HG03378 (cell line): ENCODE data around the gene ZCCHC2.

Source experiments
- ATAC-seq: cut with Tn5 transposase; IDR thresholded peaks from one replicate; pipeline ENCODE4 v1.9.1; 2021; ENCODE audit warnings: mild to moderate bottlenecking, moderate library complexity; ENCODE audit not compliant: unreplicated experiment

The ZCCHC2 gene

DNA sequence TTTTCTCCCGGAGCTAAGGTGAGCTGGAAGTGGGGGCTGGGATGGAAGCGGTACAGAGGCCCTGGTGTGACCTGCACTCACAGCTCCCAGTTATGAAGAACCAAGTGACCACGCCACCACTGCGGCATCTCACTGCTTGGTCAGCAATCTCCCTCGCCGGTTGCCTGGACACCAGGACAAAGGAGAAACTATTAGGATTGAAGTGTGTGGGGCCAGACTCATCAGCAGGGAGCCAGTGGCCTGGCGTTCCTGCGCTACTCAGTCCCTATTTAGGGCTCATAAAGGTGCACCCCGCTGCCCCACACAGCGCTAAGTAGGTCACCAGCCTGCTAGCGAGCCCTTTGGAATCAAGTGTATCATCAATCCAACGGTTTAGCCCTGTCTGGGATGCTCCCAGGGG, 82.9 kb downstream of the ZCCHC2 start:
- no peak for ATAC-seq

DNA sequence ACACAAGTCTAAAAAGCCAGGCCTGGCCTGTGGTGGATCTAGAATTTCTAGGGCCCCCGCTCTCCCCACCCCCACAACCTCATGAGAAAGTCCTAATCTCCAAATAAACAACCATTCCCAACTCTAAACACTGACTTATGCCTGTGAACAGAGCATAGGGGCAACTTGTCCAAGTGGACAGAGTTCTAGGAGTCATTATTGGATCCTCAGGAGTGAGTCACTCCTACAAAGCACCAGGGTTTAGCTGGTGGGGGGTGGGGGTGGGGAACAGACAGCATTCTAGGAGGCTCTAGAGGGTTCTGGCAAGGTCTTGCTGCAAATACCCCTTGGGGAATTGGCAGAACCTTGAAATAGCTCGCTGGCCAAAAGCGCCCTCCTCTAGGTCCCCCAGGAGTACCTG, 83.3 kb downstream of the ZCCHC2 start:
- ATAC-seq = no peak

DNA sequence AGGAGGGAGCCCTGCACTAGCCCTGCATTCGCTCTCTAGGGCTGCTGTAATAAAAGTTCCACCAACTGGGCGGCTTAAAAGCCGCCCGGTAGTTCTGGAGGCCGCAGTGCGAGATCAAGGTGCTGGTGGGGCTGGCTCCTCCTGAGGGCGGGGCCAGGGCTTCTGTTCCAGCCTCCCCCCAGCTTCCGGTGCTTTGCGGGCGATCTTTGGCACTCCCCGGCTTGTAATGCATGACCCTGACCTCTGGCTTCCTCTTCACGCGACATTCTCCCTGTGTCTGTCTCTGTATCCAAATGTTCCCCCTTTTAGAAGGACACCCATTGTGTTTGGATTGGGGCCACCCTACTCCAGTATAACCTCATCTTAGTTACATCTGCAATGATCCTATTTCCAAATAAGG, 84.5 kb downstream of the ZCCHC2 start:
- no peak for ATAC-seq

DNA sequence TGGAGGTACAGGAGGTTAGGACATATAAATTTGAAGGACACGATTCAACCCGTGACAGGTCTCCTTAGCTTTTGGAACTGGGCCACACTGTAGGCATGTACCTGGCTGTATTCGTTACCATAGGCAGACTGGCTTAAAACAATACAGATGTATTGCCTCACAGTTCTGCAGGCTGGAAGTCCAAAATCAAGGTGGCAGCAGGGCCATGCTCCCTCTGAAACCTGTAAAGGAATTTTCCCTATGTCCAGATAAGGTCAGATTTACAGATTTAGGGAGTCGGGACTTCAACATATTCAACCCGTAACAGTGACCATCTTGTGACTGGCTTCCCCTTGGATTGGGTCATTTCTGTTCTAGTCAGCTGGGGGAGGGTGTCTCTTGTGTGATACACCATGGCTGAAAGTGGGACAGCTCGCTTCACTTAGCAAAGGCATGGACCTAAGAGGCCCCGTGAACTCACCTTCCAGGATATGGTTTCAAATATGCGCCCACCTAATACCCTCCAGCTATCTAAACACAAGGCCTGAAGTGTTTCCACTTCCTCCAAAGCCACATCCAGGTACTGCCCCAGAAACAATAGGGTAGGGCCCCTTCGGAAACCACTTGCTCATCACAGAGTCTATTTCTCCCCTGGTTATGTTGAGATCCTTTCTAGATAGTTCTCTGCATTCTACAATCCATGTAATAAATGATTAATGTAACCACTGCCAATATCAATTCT, 85.0 kb downstream of the ZCCHC2 start:
- ATAC-seq = no peak

DNA sequence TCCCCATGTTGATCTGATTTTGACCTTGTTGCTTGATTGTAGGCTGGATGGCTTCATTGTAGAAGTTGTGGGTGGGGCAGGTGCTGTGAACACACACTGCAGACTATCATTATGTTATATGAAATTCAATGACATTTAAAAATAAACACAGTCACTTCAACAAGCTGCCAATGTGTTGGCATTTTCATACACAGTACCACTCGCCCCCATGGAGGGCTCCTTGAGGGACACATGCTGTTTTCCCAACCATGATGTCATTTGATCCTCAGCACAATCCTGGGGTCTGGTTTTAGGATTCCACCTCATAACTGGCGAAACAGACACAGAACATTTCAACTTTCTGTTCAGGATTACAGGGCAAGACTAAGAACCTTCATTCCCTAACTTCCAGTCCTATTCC, 86.9 kb downstream of the ZCCHC2 start:
- ATAC-seq = no peak

DNA sequence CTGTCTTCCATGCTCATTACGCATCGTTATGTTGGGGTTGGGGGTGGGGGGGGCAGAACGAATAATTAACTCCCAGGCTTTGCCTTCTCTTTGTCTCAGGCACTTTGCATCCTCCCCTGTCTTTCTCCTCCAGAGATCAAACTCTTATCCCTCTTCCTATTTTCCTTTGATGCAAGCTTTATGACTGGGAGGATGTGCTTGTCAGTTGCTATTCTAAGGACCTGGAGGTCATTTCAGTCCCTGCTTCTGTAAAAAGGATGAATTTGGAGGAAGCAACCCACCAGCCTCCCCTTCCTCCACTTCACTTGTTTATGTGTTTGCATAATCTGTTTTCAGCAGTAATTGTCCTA, 87.5 kb downstream of the ZCCHC2 start:
- no peak for ATAC-seq

DNA sequence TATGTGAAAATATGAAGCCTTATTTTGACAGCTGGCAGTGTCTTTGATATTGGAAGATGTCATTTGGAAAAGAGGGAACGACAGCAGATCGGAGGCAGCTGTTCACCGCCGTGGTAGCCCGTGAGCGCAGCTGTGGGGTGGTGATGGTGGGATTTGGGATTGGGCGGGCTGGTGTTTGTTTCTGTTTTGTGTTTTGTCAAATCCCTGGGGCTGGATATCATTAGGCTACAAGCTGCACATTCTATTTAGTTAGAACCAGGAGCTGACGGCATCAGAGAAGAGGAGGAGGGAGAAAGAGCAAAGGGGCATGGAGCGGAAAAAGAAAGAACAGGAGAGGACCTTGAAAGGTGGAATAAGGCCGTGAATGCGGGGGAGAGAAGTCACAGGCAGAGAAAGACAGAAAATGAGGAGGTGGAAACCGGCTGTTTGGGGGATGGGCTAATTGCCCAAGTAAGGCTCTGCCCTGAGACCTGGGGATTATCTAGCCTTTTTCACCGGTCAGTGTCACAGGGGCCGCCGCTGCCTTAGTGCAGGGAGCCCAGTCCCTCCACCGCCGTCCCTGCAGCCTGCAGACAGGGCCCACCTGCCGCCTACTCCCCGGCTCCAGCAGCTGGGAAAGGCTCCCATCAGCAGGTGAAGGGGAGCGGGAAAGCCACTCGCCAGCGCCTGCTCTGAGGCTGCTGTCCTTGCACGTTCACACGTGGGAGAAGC, 88.0 kb downstream of the ZCCHC2 start:
- ATAC-seq = no peak

DNA sequence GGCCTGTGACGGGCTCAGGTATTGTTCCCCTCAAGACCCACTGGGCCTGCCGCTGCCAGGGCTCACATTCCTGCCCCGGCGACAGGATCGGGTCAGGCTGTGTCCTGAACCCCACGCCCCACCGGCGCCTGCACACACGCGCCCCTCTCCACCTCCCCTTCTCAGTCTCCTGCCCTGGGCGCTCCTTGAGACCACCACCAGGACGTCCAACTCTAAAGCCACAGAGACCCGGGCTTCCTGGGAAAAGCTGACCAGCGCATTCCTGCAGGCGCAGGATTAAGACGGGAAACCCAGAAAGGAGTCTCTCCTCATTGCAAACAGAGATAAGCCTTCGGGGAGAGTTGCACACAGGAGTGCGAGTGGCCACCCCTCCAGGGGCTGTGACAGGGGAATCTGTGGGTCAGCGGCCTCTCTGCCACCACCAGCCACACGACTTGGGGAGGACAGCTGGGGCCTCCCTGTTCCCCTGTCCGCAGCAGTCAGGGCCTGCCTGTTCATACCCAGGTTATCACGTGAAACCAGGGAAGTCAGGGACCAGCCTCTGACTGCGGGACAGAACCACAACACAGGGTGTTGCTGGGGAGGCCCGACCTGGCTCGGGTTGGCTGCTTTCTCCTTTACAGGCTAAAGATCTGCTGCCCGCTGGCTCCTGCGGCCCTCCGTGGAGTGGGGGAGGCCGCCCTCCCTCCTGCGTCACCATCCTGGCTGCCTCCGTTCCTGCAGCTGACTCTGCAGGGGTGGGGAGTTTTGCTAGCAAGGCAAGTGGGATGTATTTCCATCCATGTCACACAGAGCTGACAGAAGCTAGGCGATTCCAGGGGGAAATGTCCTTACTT, 88.8 kb downstream of the ZCCHC2 start:
- ATAC-seq = no peak

DNA sequence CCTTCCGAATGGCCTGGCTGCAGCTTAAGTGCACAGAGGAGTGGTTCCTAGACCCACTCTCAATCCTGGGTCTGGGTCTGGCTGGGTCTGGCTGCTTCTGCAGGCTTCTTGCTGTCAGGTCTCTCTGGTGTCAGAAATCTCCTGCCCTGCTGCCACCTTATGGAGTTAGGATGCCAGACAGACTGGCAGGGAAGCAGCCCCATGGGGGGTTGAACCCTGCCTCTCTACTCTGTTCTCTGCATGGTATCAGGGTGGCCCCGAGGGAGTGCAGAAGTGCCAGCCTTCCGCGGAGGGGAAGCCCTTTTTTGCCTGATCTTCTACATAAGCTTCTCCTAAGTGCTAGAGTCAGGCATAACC, 89.4 kb downstream of the ZCCHC2 start:
- no peak for ATAC-seq

DNA sequence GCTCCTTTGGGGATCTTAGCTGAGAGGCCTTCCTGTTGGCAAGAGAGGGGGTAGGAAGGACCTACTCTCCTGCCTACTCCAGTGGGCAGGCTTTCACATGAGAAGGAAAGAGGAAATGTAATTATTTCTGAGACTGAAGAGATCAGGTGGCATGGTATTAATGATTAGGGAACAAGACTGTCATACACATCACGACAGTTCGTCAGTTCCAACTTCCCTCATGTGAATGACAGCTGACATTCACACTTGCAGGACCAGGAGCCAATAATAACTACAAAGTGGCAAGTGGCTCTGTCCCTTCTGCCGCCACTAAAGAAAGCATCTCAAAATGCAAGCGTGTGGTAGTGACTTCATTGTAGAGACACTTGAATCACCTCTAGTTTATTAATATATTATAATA, 90.0 kb downstream of the ZCCHC2 start:
- no peak for ATAC-seq

DNA sequence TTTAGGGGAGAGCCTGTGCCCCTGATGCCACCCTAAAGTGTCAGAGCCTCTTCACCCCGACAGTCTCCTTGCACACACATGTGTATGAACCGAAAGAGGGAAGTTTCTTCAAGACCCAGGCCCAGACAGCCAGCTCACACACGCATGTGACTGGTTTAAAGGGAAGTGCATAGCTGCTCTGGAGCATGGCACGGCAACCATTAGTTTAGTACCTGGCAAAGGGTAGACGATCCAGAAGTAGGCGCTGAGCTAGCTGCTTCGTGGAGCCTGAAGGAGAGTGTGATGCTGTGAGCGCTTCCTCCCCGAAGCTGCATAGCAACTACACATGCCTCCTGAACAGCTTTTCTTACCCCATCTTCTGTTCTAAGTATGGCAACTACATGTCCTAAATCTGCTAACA, 91.7 kb downstream of the ZCCHC2 start:
- ATAC-seq = no peak

DNA sequence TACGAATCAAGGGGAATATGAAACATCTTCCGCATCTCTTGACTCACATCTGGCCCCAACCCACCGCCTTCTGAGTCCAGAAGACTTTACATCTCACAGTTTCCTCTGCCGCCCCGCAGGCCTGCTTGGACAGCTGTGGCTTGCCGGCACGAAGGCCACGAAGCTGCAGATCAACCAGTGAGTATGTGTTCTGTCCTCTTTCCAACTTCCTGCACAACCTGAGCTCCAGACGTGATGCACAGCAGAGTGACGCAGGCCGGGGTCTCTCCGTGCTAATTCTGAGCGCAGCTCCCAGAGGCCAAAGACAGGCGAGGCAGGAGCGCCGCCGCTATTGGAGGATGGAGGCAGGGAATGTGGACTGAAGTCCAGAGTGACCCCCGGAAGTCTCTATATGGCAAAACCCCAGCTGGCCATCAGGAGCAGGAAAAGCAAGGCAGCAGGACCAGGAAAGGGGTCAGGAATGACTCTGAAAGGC, 93.5 kb downstream of the ZCCHC2 start:
- no peak for ATAC-seq

DNA sequence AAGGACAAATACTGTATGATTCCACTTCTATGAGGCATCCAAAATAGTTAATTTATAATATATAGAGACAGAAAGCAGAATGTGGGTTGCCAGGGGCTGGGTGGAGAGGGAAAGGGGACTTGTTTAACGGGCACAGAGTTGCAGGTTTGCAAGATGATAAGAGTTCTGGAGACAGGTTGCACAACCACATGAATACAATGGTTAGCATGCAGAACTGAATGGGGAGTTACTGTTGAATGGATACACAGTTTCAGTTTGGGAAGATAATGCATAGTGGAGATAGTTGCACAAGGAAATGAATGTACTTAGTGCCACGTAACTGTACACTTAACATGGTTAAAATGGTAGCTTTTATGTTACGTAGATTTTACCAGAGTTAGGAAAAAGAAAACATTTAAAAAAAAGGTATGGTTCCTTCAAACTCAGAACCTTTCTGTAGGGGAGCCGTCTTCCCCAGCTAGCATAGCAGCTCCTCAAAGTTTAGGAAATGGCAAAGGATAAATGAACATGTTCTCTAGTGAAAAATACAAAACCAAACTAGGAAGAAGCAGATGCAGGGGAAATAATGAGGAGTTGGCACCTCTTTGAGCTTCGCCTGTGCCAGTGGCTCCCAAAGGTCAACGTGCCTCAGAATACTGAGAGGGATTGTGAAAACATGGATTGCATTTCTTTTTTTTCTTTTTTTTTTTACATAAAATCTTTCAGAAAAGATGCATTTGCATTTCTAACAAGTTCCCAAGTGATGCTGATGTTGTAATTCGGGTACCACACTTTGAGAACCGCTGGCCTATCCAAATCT, 95.2 kb downstream of the ZCCHC2 start:
- no peak for ATAC-seq

DNA sequence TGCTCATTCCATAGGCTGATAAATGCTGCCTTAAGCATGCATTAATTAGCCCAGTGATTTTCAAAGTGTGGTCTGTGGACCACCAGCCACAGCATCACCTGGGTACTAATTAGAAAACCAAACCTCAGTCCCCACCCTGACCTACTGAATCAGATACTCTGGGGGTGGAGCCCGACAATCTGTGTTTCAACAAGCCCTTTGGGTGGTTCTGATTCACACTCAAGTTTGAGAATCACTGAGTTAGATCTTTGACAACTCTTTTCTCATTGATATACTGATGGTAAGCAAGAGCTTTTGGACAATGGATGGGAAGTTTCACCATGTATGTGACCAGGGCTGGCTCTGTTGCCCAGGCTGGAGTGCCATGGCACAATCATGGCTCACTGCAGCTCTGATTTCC, 95.9 kb downstream of the ZCCHC2 start:
- ATAC-seq = no peak

DNA sequence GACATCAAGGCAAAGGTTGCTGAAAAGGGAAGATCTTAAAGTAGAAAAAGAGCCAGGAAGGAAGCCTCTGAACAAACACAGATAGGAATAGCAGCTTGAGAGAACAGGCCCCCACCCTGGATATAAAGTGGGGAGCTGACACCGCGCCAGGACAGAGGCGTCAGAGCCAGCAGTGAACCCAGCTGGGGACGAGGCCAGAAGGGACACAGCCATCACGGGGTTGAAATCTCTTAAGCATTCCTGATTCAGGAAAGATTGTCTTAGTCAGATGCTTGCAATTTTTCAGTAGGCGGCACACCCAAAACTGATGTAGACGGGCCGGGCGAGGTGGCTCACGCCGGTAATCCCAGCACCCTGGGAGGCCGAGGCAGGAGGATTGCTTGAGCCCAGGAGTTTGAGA, 98.7 kb downstream of the ZCCHC2 start:
- ATAC-seq = no peak

DNA sequence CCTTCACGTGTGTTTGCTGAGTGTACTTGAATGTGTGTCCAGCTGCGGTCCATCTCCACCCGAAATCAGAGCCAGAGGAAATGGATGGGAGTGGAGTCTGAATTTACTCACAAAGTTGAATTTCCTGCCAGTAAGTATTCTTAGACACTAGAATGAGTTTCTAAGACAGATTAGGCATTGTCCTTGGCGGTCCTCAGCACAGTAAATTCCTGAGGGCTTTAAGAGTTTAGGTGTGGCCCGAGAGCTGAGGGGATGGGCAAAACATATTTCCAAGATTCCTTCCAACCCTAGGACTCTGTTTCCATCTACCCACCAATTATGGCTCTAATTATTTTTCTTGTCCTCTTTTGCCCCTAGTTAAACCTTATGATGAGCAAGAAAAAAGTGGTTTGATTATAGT, 102.2 kb downstream of the ZCCHC2 start:
- ATAC-seq = no peak
